CD4-positive, alpha-beta T cell treated with Interleukin-4 for 4 hours (primary cell): ENCODE results near the gene GDF7.

Experiments used
- DNase-seq: peaks from one replicate; pipeline ENCODE4 v3.0.0-alpha.2; 2020

The GDF7 gene

DNA sequence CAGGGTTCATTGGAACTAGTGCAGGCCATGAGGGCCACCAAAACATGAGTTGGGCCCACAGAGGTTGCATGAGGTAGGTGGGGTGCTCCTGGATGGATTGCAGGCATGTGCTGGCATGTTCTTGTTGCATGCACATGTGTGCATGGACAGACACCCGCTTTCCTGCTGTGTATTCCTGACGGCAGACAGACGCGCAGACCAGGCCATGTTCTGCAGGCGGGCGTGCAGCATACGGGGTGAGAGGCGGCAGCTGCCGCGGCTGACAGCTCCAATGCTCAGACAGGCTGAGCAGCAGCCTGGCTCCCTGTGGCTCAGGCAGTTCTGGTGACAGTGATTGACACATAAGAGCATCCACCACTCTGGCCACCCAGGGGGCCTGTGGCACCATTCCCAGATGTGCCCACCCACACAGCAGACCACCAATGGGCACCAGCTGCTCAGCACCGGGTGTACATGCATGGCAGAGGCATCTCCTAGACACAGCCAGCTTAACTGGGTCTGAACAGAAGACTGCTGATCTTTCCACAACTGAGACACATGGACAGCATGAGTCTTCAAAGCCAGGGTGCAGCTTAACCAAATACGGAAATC is 37.3 kb upstream of the GDF7 start:
- DNase-seq, result no peak

DNA sequence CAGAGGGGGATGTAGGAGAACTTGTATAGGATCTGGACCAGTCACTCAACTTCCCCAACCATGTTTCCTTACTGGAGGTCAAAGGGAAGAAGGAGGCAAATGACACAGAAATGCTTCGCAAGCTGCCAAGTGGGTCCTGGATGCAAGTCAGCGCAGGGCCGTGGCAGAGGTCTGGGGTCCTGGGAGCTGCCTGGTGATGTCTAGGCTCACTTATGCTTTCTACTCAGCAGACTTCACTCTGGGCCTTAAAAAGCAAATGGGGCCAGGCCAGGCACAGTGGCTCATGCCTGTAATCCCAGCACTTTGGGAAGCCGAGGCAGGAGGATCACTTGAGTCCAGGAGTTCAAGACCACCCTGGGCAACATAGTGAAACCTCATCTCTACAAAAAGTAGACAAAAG is 36.0 kb upstream of the GDF7 start:
- no peak for DNase-seq

DNA sequence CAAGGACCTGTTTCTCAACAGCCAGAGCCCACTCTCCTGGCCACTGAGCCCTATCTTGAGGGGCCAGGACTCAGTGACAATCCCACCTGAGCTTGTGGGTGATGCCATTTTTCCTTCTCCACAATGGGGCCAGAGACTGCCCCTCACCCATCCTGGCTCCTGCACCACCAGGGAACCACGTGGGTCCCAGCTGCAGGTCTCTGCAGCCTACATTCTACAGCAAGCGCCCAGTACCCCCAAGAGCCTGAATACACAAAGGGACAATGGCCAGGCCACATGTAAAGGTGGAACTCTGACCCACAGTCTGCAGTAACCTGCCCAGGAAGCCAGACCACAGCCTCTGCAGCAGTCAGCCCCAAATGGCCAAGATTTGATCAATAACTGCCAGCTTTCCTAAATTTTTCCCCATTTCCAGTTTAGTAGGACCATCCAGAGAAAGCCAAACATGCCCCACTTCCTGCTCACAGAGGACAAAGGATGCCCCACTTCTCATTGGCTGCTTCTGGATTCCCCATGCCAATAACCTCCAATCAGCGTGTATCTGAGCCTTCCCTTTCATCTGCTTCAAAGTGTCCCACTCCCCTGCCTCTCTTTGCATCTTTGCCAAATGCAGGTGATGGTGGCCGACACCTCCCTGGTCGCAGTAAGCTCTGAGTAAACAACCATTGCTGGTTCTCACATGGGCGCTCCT is 35.2 kb upstream of the GDF7 start:
- DNase-seq, result no peak

DNA sequence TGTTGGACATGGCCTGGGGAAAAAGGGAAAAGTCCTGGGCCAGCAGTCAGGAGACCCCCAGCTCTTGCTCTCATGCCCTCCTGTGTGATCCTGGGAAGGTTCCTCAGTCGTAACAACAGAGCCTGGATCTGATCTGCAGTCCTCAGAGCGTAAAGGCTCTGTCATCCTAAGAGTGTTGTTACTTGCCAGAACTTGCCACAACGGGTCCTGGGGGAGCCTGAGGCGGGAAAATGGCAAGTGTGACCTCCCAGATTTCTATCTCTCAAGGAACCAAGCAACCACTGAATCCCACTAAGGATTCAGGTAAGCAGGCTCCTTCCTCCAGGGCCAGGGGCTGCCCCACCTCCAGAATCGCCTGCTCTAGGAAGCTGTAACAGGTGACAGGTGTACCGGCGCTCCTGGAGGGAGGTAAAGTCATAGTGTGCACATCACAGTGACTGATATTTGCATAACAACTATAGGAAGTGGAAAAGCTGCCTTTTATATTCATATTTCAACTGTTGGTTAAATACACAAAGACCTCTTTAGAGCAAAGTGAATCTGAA is 34.4 kb upstream of the GDF7 start:
- DNase-seq, result no peak

DNA sequence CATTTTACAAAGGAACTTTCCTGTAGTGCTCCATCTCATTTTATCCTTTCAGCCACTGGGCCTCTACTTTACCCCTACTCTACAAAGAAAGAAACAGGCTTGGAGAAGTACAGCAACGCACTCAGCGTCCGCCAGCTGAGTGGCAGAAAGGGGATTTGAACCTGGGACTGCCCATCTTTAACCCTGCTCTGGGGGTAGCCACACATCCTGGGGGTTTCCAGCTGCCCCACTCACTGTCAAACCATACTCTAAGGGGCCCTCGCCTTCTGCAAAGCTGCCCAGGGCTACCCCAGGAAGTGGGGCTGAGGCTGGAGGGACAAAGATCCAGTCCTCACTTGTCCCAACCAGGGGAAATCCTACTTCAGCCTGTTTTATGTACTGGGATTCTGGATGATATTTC is 33.9 kb upstream of the GDF7 start:
- no peak for DNase-seq

DNA sequence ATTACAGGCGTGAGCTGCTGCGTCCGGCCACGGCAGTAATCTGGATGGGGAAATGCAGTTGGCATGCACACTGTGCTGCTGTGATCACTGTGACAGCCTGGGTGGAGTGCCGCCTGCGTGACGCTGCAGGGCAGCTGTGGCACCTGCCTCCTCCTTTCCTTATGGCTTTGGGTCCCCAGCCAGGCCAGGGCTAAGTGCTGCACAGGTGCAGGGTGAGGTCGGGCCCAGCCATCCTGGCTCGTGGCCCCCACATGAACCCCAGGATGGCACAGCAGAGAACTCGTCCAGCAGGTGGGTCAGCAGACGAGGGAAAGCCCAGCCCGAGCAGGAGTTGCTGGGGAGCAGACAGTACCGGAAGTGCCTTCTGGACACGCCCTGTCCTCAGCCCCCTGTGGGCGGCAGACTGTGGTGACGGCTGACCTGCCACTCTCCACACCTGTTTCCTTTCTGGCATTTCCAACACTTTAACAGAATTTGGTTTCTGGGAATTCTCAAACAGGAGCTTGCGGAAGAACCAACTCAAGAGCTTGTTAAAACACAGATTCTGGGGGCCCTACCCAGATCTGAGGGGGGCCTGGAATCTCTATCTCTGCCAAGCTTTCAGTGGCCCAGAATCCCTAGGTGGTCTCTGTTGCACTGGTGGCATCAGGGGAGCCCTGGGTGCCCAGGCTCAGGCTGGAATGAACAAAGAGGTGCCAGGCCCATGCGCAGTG is 33.0 kb upstream of the GDF7 start:
- DNase-seq, result no peak

DNA sequence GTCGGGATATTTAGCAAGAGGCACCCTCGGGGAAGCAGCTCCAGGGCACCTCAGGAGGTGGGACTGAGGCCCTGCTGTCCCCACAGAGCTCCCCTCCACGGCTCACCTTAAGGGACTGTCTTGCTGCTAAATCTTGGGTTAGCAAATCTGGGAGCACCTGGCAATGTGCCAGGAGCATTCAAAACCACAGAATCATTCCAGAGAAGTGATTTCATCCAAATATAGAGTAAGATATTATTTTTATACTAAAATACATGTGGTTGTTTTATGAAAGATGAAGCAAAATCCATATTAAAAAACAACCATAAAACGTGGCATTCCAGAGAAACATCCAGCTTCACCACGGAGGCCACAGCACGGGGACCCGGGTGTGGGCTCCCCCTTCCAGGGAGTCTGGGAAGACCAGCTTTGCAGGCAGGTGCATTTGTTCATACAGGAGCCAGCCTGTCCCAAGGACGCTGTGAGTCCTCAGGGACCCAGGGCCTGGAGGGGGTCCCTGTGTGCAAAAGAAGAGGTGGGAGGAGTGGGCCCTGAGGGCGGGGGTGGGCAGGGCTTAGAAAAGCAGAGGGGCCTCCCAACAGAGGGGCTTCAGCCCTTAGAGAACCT is 32.3 kb upstream of the GDF7 start:
- no peak for DNase-seq

DNA sequence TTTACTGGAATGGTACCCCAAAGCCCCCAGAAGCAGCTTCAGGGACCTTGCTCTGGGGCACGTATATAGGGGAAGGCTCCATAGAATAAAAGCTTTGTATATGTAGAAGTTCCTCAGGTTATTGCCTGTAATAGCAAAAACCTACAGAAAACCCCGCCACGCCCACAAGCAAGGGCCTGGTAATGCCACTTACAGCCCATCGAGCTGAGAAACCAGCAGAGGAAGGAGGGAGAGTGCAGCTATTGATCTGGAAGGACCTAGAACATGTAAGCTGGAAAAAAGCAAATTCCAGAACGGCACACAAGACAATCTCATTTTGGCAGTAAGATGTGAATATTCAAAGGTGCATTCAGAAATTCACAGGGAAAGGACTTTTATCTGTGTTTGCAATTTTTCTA is 31.8 kb upstream of the GDF7 start:
- DNase-seq, result no peak

DNA sequence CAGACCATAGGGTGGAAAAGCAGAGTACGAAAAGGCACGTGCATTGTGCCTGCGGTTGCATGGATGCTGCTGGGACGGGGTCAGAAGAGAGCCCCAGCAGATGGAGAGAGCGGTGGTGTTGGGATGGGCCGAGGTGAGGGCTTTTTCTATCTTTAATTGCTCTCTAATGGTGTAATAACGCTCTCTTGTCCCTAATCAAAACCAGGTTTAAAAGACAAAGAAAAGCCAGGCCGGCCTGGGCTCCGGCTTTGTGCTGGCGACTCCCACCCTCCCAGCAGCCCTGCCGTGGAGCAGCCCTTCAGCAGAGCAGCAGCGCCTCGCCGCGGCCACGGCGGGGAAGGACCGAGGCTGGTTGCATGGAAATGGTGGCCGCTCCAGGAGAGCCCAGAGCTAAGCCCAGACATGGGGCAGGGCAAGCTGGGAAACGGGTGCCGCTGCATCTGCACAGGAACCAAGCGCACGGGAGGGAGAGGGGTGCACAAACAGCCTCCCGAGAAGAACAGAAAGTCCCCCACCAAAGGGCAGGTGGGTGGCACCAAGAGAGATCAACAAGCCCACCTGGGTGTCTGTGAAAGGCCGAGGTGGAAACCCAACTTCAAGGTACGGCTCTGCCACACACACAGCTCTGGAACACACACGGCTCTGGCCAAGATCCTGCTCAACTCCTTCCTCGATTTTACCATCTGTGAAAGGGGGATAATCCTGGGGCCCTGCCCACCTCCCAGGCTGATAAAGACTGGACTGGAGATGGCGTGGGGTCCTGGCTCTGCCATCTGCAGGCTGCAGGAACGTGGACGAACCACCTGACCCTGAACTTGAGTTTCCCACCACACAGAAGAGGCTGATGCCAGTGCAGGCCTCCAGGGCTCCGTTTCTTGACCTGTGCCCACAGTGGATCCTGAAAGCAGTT is 31.0 kb upstream of the GDF7 start:
- DNase-seq, result peak; percentile 11

DNA sequence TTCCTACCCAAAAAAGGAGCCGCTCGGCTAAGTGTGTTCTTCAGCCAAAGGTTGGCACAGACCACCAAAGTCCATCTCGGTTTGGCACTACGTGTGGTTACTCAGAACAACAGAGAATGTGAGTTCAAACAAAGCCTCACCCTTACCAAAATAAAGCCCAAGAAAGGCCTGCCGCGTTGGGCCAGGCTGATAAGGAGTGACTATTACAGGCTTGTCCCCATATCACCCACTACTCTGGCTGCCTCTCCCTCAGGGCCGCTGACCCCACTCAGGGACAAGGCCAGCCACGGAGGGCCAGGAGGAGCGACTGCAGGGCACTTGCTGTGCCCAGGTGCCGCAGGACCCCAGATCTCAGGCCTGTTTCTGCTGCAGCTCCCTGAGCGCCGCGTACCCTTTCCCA is 29.8 kb upstream of the GDF7 start:
- DNase-seq, result no peak

DNA sequence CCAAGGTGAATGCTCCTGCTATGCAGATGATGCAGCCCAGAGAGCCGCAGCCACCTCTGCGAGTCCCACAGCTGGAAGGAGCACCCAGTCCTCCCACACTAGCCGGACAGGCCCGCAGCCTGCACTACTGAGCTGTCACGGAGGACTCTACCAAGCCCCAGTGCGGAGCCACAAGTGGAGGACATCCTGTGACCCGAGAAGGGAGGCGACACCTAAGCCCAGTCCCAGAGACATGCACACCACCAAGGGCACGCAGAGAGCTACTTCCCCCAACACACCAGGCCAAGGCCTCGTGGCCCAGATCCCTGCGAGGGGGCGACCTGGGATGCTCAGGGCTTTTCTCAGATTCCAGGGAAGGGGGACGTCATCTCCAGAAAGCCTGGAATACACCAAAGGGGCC is 28.9 kb upstream of the GDF7 start:
- no peak for DNase-seq

DNA sequence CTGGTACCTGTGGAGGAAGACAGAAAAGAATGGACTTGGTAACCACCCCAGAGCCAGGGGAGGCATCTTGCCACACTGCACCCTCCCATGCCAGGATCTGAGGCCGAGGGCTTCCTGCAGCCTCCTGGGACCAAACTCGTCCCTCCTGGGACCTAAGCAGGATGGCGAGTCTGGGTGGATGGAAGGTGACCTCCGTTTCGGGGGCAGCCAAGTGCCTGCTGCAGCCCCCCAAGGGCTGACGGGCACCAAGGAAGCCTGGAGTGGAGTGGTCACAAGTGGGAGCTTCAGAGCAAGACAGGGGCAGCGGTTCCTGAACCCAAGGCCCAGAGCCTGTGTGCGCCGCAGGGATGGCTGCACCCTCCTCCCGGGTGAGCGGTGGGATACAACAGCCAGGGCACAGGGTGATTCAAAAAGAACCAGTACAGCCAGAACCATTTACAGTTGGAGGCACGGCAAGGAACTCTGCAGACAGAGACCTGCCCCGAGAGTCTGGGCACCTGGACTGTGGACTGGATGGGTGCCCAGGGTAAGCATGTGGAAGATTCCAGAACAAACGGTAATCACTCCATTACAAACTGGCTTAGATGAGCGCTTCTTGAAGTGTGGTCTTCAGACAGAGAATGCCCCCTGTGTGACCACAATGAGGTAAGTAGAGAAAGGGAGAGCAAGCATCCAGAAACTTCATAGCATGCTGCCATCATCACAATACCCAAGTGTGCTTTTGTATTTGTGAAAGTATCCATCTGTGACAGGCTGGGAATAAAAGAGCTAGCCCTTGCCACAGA is 28.1 kb upstream of the GDF7 start:
- no peak for DNase-seq

DNA sequence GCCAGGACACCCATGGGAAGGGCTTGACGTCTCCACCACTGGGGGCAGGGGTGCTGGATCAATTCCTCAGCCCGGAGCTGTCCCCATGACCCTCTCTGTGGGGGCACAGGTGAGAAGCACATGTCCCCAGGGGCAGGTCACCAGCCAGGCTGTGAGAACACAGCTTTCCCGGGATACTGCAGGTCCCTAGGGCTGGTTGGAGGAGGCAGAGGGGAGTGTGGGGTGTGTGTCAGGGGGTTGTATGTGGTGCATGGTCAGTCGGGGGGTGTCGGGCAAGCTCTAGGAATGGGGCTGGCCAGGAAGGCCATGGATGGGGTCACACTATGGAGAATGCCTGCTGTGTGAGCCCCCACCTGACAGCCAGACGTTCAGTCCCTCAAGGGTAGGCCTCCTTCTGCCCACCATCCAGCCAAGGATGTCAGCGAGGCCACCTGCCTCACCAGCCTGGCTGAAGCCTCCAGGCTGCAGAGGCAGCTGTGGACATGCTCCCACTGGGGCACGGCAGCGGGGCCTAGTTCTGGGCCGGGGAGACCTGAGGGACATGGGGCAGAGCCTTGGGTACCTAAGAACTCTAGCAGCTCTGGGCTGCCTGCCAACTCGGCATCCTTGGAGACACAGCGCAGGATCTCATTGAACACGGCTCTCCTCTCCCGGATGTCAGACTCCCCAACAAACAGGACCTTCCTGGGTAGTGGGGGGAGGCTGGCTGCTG is 26.4 kb upstream of the GDF7 start:
- no peak for DNase-seq

DNA sequence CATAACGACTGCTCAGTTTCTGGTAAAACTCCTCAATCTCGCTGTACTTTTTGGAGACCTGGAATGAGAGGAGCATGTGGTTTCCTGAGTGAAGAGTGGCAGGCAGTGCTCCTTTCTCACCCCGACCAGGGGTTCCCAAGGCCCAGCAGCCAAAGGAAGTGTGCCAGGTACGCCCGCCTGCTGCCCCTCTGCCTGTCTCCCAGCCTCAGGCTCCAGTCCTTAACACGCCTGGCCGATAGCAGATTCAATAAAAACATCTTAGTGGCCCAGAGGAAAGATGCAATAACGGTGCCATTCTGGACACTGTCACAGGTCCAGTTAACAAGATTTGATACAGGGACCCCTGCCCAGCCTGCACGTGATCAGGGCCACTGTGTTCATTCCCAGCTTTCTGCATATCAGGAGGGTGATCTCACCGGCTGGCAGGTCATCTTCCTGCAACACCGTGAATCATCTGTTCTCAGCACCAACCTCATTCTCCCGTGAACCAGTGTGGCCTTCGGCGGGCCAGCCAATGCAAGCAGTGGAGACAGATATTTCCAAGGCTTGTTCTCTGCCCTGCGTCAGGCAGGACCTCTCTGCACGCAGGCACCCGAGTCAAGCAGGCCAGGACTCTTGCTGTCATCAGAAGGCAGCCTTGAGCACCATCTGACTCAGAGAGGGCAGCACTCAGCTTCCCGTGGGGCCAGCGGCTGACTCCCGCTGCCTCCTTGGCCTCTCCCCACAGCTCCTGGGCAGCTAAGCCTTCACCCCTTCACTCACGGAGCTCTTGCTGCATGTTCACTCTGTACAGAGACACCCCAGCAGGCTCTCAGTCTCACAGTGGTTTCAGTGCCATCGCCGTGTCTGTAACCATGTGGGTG is 25.6 kb upstream of the GDF7 start:
- DNase-seq, result no peak

DNA sequence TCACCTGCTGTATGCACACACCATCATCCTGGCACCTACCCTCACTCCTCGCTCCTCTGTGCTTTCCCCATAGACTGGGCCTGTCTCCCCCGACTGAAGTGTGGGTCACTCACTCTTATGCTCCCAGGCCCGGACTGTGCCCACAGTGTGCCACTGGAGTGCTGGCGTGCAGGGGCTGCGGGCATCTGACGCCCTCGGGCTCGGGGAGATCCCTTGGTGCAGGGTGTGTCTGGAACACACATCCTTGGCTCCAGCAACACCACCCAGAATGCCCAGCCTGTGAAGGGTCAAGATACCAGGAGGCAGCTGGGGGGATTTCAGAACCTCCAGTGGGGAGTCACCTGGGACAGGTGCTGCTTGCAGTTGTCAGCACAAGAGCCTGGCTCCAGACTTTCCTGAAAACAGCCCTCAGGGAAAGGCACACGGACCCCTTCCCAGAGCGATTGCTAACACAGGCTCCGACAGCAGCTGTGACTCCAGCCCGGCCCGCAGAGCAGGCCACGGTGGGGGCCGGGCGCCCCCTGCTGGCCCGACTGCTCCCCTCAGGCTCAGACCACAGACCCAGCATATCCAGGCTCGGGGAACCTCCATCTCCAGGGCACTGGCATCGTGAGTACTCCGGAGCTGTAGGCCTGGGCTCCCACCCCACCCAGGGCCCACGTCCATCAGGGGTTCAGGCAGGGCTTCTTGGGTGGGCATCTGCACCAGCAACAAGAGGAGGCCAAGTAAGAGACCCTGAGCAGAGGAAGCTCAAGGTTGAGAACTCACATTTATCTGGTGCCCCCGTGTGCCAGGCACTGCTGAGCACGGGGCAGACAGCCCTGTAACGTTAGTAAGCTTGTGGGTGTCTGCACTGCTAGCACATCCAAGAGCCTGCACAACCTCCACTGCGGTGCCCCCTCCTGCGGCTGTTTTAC is 24.6 kb upstream of the GDF7 start:
- DNase-seq, result peak; percentile 52

DNA sequence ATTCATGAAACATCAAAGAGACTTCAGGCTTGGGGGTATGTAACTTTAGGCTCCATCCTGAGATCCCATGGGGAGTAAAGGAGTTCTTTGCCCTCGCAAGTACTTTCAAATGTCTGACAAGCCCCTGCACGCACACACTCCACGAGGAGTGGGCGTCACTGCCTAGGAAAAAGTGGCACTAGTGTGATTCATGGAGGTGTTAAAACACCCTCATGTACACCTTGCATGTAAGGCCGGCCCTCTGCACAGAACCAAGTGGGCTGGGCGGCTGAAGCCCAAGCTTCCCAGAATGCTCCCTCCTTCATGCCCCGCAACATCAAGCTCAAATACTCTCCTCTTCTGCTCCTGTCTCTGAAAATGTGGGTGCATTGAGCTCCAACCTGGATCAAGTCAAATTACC is 23.9 kb upstream of the GDF7 start:
- no peak for DNase-seq

DNA sequence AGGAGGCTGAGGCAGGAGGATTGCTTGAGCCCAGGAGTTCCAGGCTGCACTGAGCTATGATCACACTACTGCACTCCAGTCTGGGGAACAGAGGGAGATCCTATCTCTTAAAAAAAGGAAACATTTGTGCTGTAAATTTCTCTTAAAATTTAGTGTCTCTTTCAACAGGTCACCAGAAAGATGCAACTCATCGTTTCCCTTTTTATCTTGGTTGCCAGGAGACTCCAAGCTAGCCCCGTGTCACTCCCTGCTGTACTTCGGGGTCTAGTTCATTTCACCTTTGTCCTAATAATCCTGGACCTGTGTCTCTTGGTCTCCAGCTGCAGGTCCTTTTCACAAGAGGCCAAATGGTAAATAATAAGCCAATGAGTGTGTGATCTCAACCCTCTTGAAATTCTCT is 23.1 kb upstream of the GDF7 start:
- no peak for DNase-seq

DNA sequence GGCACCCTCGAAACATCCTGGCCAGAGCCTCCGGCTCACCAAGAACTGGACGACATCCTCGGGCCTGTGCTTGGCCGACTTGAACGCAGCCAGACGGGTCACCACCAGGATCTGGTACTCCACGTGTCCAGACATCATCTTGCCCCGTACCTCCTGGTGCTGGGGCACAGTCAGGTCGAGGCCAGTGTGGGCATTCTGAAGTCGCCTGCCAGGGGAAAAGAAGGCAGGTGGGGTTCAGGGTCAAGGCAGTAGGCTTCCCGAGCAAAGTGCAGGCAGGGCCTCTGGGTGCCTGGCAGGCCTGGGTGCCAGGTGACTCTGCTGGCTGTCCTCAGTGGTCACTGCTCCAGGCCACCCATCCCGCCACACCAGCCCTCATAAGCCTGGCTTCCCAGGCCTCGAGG is 21.6 kb upstream of the GDF7 start:
- DNase-seq, result no peak

DNA sequence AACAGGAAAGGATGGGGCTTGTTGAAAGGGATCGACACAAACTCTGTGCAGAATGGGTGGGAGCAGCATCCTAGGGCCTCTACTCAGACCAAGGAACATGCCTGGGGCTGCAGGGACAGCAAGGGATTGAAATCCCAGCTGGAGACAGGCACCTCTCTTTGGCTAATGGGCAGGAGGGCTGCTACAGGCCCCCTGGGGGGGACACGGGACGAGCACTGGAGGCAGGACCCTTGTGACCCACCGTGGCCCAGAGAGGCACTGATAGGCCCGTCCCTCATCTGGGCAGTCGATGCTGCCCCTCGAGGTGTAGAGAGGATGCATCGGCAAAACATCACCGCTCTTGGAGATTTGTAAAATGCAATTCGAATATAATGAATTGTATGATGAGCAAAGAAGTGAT is 21.2 kb upstream of the GDF7 start:
- no peak for DNase-seq
